ENCODE data around the gene SPEG. TPM values are rescaled to one million over a fixed set of nuclear protein-coding genes. Genes with fewer than 3 reads are reported as not detected.
"Not testable (repeated sequence)": the region's sequence is repeated elsewhere in the genome, so short reads cannot be mapped to it uniquely, and the experiment has no call there.

SPEG gene
- total and polyA plus RNA-seq, 4 experiments from 2014 or later: 0.15 to 9.0 (median 4.5) TPM

DNA sequence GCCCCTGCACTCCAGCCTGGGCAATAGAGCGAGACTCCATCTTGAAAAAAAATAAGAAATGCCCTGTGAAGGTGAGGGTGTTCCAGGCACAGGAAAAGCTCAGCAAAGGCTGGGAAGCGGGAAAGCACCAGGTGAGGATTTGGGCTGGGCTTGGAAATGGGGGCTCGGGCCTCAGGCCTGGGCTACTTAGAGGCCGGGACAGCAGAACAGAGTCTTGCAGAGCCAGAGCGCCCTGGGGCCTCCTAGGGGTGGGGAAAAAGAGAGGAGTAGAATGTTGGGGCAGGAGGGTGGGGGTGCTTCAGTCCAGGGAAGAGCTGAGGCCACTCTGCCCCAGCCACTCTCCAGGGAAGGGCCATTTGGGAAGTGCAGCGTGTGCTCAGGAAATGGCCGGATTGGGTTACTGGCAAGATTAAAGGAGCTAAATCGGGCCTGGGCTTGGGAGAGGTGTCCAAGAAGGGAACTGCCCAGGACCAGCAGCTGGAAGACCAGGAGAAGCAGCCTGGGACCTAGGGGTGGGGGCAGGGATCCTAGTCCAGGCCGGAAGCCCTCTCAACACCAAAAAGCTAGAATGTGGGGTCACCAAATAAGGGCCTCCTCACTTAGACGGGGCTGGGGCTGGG, 30.2 kb upstream of the SPEG start:
- H3K4me1 Mint-ChIP-seq: peaks cover 0 to 7% (median 4%) of the 10 kb centered on the region in 4 donors
- CTCF ChIA-PET (ENCODE audit: partially characterized antibody): interaction anchor here (0.7 to 5.4 kb wide), 11 partner anchors 12 to 237 kb away, joined by 3 to 130 read pairs (median 5); partner anchors contain the start of gene DNPEP
- POLR2A ChIA-PET (ENCODE audit: partially characterized antibody): no interaction called here
- DNase-seq: no peak
- no peaks in the 10 kb centered on the region for H3K9me3 Mint-ChIP-seq
- Histone ChIP-seq H3K36me3 (ENCODE audit: insufficient read depth, low read length) (no peaks in the 10 kb centered on the region), H3K9me3 (ENCODE audit: control insufficient read depth in 1 of 2, low read length in 2 of 2) (no peaks in the 10 kb centered on the region), H3K27ac (ENCODE audit: low read depth, low read length) (no peak overlapping the region), H3K4me1 (ENCODE audit: insufficient read depth, low read length) (no peaks in the 10 kb centered on the region), H3K27me3 (ENCODE audit: insufficient read depth, low read length) (no peaks in the 10 kb centered on the region), H3K4me3 (ENCODE audit: low read length in 2 of 2) (no peak overlapping the region)
- H3K27me3 Mint-ChIP-seq: peaks cover 2 to 4% of the 10 kb centered on the region in 2 donors
- intact Hi-C loops (cut with micrococcal nuclease): no loop called here
- H3K27ac Mint-ChIP-seq: no peak overlapping the region
- no peaks in the 10 kb centered on the region for H3K36me3 Mint-ChIP-seq
- no peak overlapping the region for H3K4me3 Mint-ChIP-seq

DNA sequence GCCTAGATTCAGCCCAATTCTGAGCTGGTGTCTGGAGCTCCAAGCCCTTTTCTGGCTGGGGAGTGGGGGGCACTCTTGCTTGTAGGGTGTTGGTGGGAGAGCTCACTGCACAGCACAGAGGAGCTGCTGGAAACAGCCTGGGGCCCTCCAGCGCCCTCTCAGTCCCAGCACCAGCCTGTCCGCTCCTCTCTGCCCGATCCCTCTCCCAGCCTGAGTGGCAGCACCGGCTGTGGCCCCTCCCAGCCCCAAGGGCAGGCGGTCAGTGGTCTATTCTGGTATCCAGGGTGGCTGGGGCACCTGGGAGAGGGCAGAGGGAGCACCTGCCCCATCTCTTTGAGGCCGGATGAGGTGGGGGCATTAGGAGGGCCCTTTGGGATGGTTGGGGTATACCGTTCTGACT, 29.7 kb upstream of the SPEG start:
- Mint-ChIP-seq H3K27me3 (peaks cover 7% of the 10 kb centered on the region in 2 donors), H3K27ac (no peak overlapping the region), H3K4me3 (no peak overlapping the region), H3K9me3 (no peaks in the 10 kb centered on the region), H3K36me3 (no peaks in the 10 kb centered on the region), H3K4me1 (peaks cover 0 to 7% (median 4%) of the 10 kb centered on the region in 4 donors)
- ChIA-PET CTCF (ENCODE audit: partially characterized antibody) (interaction anchor here (1.1 to 5.4 kb wide), 7 partner anchors 16 to 237 kb away, joined by 3 to 130 read pairs (median 5); partner anchors contain the start of gene DNPEP), POLR2A (ENCODE audit: partially characterized antibody) (no interaction called here)
- no peak overlapping the region for H3K27ac ChIP-seq (ENCODE audit: low read depth, low read length)
- intact Hi-C loops (cut with micrococcal nuclease): no loop called here
- H3K36me3 ChIP-seq (ENCODE audit: insufficient read depth, low read length): no peaks in the 10 kb centered on the region
- no peak overlapping the region for H3K4me3 ChIP-seq (ENCODE audit: low read length in 2 of 2)
- no peaks in the 10 kb centered on the region for H3K9me3 ChIP-seq (ENCODE audit: control insufficient read depth in 1 of 2, low read length in 2 of 2)
- no peaks in the 10 kb centered on the region for H3K4me1 ChIP-seq (ENCODE audit: insufficient read depth, low read length)
- no peaks in the 10 kb centered on the region for H3K27me3 ChIP-seq (ENCODE audit: insufficient read depth, low read length)
- DNase-seq: no peak

DNA sequence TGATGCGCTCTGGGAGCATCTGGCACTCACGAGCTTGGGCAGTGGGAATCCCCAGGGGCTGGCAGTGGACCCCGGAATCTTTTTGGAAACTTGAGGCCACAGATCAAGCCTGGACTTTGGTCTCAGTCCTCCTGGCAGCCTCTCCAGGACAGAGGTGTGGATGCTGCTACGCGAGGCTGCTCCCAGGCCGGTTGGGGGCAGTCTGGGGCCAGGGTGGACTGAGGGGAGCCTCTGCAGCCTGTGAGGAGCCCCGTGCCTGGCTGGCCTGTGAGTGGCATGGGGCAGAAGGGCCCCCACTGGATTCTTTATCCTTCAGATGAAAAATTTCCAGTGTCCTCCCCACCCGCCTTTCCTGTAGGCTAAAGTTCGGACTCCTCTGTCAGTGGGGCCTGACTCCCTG, 29.2 kb upstream of the SPEG start:
- POLR2A ChIA-PET (ENCODE audit: partially characterized antibody): no interaction called here
- H3K27ac ChIP-seq (ENCODE audit: low read depth, low read length): no peak overlapping the region
- Mint-ChIP-seq H3K27ac (no peak overlapping the region), H3K4me3 (no peak overlapping the region), H3K36me3 (no peaks in the 10 kb centered on the region), H3K4me1 (peaks cover 0 to 7% (median 4%) of the 10 kb centered on the region in 4 donors), H3K27me3 (peaks cover 7% of the 10 kb centered on the region in 2 donors), H3K9me3 (no peaks in the 10 kb centered on the region)
- H3K4me1 ChIP-seq (ENCODE audit: insufficient read depth, low read length): no peaks in the 10 kb centered on the region
- H3K27me3 ChIP-seq (ENCODE audit: insufficient read depth, low read length): no peaks in the 10 kb centered on the region
- no peaks in the 10 kb centered on the region for H3K36me3 ChIP-seq (ENCODE audit: insufficient read depth, low read length)
- DNase-seq: no peak
- no peaks in the 10 kb centered on the region for H3K9me3 ChIP-seq (ENCODE audit: control insufficient read depth in 1 of 2, low read length in 2 of 2)
- no peak overlapping the region for H3K4me3 ChIP-seq (ENCODE audit: low read length in 2 of 2)
- intact Hi-C loops (cut with micrococcal nuclease): no loop called here
- CTCF ChIA-PET (ENCODE audit: partially characterized antibody): interaction anchor here (0.7 to 5.4 kb wide), 7 partner anchors 14 to 124 kb away, joined by 3 to 130 read pairs (median 3); no protein-coding TSS in a partner anchor

DNA sequence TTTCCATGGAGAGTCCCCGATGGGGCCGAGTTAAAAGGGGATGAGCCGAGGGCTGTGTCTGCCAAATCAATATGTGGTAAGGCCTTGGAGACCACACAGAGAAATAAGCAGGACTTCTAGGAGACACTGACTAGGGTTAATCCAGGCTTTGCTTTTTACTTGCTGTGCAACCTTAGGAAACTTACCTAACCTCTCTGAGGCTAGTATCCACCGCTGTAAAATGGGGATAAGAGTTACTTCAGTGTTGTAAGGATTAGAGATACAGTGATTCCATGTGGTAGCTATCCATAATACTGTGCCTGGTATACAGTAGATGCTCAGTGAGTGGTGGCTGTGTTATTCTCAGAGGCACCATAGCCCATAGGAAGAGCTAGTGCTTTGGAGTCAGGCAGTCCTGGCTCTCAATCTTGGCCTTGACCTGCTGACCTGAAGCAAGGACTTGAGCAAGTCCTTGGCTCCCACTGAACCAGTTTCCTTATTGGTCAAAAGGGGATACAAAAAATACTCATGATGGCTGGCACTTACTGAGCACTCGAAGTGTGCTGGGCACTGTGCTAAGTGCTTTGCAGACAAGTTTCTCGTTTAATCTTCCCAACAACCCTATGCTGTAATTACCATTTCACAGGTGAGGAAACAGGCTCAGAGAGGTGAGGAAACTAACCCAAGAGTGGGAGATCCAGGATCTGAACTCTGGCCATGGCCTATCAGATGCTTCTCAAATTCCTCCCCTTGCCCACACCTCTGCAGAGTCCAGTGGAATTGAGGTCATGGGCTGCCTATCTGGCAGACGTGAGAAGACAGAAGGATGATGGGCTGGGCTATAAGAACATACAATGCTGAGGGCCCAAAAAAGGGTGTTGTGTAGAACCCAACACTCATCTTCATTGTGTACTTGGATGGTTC, 28.4 kb upstream of the SPEG start:
- Histone ChIP-seq H3K9me3 (ENCODE audit: control insufficient read depth in 1 of 2, low read length in 2 of 2) (no peaks in the 10 kb centered on the region), H3K4me1 (ENCODE audit: insufficient read depth, low read length) (no peaks in the 10 kb centered on the region), H3K27ac (ENCODE audit: low read depth, low read length) (no peak overlapping the region), H3K36me3 (ENCODE audit: insufficient read depth, low read length) (no peaks in the 10 kb centered on the region), H3K4me3 (ENCODE audit: low read length in 2 of 2) (no peak overlapping the region), H3K27me3 (ENCODE audit: insufficient read depth, low read length) (no peaks in the 10 kb centered on the region)
- intact Hi-C loops (cut with micrococcal nuclease): no loop called here
- Mint-ChIP-seq H3K27ac (no peak overlapping the region), H3K4me3 (no peak overlapping the region), H3K4me1 (peaks cover 0 to 7% (median 4%) of the 10 kb centered on the region in 4 donors), H3K9me3 (no peaks in the 10 kb centered on the region), H3K36me3 (no peaks in the 10 kb centered on the region), H3K27me3 (peaks cover 7% of the 10 kb centered on the region in 2 donors)
- DNase-seq: no peak
- ChIA-PET POLR2A (ENCODE audit: partially characterized antibody) (no interaction called here), CTCF (ENCODE audit: partially characterized antibody) (interaction anchor here (0.7 to 4.1 kb wide), 4 partner anchors 14 to 122 kb away, joined by 3 to 20 read pairs (median 4); no protein-coding TSS in a partner anchor)

DNA sequence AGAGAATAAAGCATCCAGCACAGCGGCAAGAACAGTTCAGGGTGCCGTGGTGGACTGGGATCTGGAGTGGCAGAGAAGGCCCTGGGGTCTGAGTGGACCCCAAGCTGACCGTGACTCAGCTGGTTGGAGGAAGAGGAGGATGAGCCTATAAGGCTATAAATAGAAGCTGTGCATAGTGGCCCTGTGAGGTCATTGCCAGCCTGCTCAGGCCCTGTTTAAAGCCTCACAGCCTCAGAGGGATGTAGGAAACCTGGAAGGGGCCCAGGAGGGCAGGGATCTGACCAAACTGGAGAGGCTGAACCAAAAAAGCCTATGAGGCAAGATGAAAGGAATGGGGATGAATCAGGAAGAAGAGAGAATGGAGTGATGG, 27.8 kb upstream of the SPEG start:
- Histone ChIP-seq H3K36me3 (ENCODE audit: insufficient read depth, low read length) (no peaks in the 10 kb centered on the region), H3K4me3 (ENCODE audit: low read length in 2 of 2) (no peak overlapping the region), H3K27me3 (ENCODE audit: insufficient read depth, low read length) (no peaks in the 10 kb centered on the region), H3K9me3 (ENCODE audit: control insufficient read depth in 1 of 2, low read length in 2 of 2) (no peaks in the 10 kb centered on the region), H3K27ac (ENCODE audit: low read depth, low read length) (no peak overlapping the region), H3K4me1 (ENCODE audit: insufficient read depth, low read length) (no peaks in the 10 kb centered on the region)
- H3K27me3 Mint-ChIP-seq: peaks cover 9 to 10% of the 10 kb centered on the region in 2 donors
- H3K27ac Mint-ChIP-seq: no peak overlapping the region
- DNase-seq: no peak
- H3K4me3 Mint-ChIP-seq: no peak overlapping the region
- CTCF ChIA-PET (ENCODE audit: partially characterized antibody): interaction anchor here (4.1 kb wide), 1 partner anchor 122 kb away, joined by 20 read pairs; no protein-coding TSS in a partner anchor
- no peaks in the 10 kb centered on the region for H3K36me3 Mint-ChIP-seq
- POLR2A ChIA-PET (ENCODE audit: partially characterized antibody): no interaction called here
- intact Hi-C loops (cut with micrococcal nuclease): no loop called here
- peaks cover 0 to 7% (median 4%) of the 10 kb centered on the region in 4 donors for H3K4me1 Mint-ChIP-seq
- H3K9me3 Mint-ChIP-seq: peaks cover 0 to 4% (median 0%) of the 10 kb centered on the region in 8 donors

DNA sequence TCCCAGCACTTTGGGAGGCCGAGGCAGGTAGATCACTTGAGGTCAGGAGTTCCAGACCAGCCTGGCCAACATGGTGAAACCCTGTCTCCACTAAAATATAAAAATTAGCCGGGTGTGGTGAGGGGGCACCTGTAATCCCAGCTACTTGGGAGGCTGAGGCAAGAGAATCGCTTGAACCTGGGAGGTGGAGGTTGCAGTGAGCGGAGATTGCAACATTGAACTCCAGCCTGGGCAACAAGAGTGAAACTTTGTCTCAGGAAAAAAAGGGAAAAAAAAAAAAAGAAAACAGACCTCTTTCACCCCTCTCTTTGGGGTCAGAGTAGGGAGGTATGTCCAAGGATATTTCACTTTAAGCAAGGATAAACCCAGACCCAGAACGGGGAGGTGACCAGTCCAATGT, 27.3 kb upstream of the SPEG start:
- H3K27ac ChIP-seq (ENCODE audit: low read depth, low read length); H3K27me3 ChIP-seq (ENCODE audit: insufficient read depth, low read length); intact Hi-C loops (cut with micrococcal nuclease); H3K36me3 ChIP-seq (ENCODE audit: insufficient read depth, low read length); H3K4me1 ChIP-seq (ENCODE audit: insufficient read depth, low read length); H3K9me3 Mint-ChIP-seq; H3K4me3 ChIP-seq (ENCODE audit: low read length in 2 of 2); H3K4me1 Mint-ChIP-seq; H3K27ac Mint-ChIP-seq; POLR2A ChIA-PET (ENCODE audit: partially characterized antibody); DNase-seq; H3K9me3 ChIP-seq (ENCODE audit: control insufficient read depth in 1 of 2, low read length in 2 of 2); H3K4me3 Mint-ChIP-seq; H3K36me3 Mint-ChIP-seq: not testable (repeated sequence)
- H3K27me3 Mint-ChIP-seq: peaks cover 10% of the 10 kb centered on the region in 2 donors
- CTCF ChIA-PET (ENCODE audit: partially characterized antibody): interaction anchor here (4.1 kb wide), 1 partner anchor 121 kb away, joined by 20 read pairs; no protein-coding TSS in a partner anchor

DNA sequence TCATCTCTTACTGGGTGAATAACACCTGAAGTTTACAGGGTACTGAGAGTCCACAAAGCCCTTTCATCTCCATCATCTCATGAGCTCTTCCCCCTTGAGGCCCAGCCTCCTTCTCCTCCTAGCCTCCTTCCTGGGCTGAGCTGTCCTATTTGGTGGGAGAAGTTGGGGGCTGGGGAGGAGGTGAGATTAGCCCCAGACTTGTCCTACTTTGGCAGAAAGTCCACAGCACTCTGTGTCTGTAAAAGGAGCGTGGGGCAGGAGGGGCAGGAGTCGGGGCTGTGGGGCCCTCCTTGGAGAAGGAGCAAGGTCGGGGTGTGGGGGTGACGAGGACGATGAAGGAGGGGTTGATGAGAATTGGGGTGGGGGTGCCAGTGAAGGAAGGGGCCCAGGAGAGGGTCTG, 26.4 kb upstream of the SPEG start:
- peaks cover 0 to under 1% (median 0%) of the 10 kb centered on the region in 4 donors for H3K4me1 Mint-ChIP-seq
- CTCF ChIA-PET (ENCODE audit: partially characterized antibody): interaction anchor here (4.1 kb wide), 1 partner anchor 120 kb away, joined by 20 read pairs; no protein-coding TSS in a partner anchor
- Histone ChIP-seq H3K27me3 (ENCODE audit: insufficient read depth, low read length) (no peaks in the 10 kb centered on the region), H3K36me3 (ENCODE audit: insufficient read depth, low read length) (no peaks in the 10 kb centered on the region), H3K4me1 (ENCODE audit: insufficient read depth, low read length) (no peaks in the 10 kb centered on the region), H3K4me3 (ENCODE audit: low read length in 2 of 2) (no peak overlapping the region), H3K27ac (ENCODE audit: low read depth, low read length) (no peak overlapping the region), H3K9me3 (ENCODE audit: control insufficient read depth in 1 of 2, low read length in 2 of 2) (no peaks in the 10 kb centered on the region)
- no peak overlapping the region for H3K27ac Mint-ChIP-seq
- no peak overlapping the region for H3K4me3 Mint-ChIP-seq
- intact Hi-C loops (cut with micrococcal nuclease): no loop called here
- H3K9me3 Mint-ChIP-seq: peaks cover 0 to 8% (median 3%) of the 10 kb centered on the region in 8 donors
- no peak for DNase-seq
- no peaks in the 10 kb centered on the region for H3K36me3 Mint-ChIP-seq
- peaks cover 11 to 15% of the 10 kb centered on the region in 2 donors for H3K27me3 Mint-ChIP-seq
- POLR2A ChIA-PET (ENCODE audit: partially characterized antibody): no interaction called here
